ENCODE results near the gene CR1.
"Not testable (repeated sequence)": the region's sequence is repeated elsewhere in the genome, so short reads cannot be mapped to it uniquely, and the experiment has no call there.

The CR1 gene

GRCh38 chr1:207680590-207681388, 184.8 kb downstream of the CR1 start:
- DNase-seq: not testable (repeated sequence)

GRCh38 chr1:207682872-207683434, 187.0 kb downstream of the CR1 start:
- DNase-seq: not testable (repeated sequence)

DNA sequence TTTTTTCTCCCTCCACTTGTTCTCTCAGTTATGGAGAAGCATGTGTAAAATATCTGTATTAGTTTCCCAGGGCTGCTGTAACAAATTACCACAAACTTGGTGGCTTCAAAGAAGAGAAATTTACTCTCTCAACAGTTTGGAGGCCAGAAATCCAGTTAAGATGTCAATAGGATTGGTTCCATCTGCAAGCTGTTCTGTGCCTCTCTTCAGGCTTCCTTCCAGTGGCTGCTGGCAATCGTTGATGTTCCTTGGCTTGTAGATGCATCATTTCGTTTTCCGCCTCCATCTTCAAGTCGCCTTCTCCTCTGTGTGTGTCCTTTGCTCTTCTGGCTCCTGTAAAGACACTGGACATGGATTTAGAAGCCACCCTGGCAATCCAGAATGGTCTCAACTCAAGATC, 194.6 kb downstream of the CR1 start:
- DNase-seq: not testable (repeated sequence)

DNA sequence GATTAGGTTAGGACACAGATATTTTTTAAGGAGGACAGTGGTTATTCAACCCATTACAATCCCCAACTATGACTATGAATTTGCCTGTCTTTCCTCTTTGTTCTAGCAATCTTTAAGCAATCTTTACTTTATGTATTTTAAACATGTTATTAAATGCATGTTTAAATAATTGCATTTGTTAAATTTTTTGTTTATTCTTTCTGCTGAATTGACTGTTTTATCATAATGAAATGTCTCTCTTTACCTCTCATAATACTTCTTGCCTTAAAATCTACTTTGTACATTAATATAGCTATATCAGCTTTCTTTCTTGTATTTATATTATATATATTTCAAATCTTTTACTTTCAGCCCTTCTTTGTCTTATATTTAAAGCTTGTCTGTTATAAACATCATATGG, 195.1 kb downstream of the CR1 start:
- no peak for DNase-seq

Data from CD4-positive, alpha-beta T cell treated with Interleukin-4 for 4 hours (primary cell).